ENCODE results near the gene TEDC2. TPM values are rescaled to one million over a fixed set of nuclear protein-coding genes. Genes with fewer than 3 reads are reported as not detected.

The TEDC2 gene
- total RNA-seq, 3 donors from 2014 or later (not counting 1 experiment from before 2014, with no cell fraction given): 0.47 to 2.2 (median 0.55) TPM

DNA sequence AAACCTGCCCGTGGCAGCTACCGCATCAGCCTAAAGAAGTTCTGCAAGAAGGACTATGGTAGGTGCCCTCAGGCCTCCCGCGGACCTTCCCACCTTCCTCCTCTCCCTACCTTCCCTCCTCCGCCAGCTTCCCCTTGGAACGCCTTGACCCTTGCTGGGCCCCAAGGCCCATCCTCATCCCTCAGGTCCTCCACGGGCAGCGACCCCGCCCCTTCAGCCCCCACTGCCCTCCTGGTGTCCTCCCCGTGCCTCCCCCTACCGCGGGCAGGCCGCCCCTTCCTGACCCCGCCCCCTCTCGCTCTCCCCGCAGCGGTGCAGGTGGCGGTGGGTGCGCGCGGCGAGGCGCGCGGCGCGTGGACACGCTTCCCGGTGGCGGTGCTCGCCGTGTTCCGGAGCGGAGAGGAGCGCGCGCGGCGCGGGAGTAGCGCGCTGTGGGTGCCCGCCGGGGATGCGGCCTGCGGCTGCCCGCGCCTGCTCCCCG is 13.6 kb downstream of the TEDC2 start:
- intact Hi-C loops (cut with micrococcal nuclease): no loop called here
- peaks cover 12 to 25% of the 10 kb centered on the region in 2 donors for H3K4me1 Mint-ChIP-seq

GRCh38 chr16:2473999-2474876 is 14.3 kb downstream of the TEDC2 start:
- Histone ChIP-seq H3K36me3 (ENCODE audit: control insufficient read depth, insufficient read depth, low read length) (no peaks in the 10 kb centered on the region), H3K9me3 (ENCODE audit: control insufficient read depth, insufficient read depth, low read length) (no peaks in the 10 kb centered on the region), H3K27ac (ENCODE audit: low read length) (peak overlapping the region; percentile 63), H3K4me1 (ENCODE audit: control insufficient read depth, insufficient read depth, low read length) (peaks cover 29% of the 10 kb centered on the region), H3K27me3 (ENCODE audit: control insufficient read depth, insufficient read depth, low read length) (peaks cover 33% of the 10 kb centered on the region), H3K4me3 (ENCODE audit: low read length) (peak overlapping the region; percentile 63)
- Mint-ChIP-seq H3K27me3 (ENCODE audit: low read depth in 2 of 2) (peaks cover 12 to 16% of the 10 kb centered on the region in 2 donors), H3K4me1 (peaks cover 12 to 23% of the 10 kb centered on the region in 2 donors), H3K4me3 (peak overlapping the region; percentile 86), H3K9me3 (no peaks in the 10 kb centered on the region), H3K36me3 (no peaks in the 10 kb centered on the region), H3K27ac (peak overlapping the region; percentile 36 to 61)
- TF ChIP-seq, protein P1, sequence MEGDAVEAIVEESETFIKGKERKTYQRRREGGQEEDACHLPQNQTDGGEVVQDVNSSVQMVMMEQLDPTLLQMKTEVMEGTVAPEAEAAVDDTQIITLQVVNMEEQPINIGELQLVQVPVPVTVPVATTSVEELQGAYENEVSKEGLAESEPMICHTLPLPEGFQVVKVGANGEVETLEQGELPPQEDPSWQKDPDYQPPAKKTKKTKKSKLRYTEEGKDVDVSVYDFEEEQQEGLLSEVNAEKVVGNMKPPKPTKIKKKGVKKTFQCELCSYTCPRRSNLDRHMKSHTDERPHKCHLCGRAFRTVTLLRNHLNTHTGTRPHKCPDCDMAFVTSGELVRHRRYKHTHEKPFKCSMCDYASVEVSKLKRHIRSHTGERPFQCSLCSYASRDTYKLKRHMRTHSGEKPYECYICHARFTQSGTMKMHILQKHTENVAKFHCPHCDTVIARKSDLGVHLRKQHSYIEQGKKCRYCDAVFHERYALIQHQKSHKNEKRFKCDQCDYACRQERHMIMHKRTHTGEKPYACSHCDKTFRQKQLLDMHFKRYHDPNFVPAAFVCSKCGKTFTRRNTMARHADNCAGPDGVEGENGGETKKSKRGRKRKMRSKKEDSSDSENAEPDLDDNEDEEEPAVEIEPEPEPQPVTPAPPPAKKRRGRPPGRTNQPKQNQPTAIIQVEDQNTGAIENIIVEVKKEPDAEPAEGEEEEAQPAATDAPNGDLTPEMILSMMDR (IDR thresholded peaks at IDR 0.05): peak; percentile 54
- peak; percentile 71 to 76 (median 74) for ATAC-seq
- intact Hi-C loops (cut with micrococcal nuclease): no loop called here
- peak; percentile 46 to 85 for DNase-seq
- WGBS (ENCODE audit: insufficient coverage): under 1% methylated on average over 100 of the region's 100 CpGs

More for the DNA sequence above, 13.6 kb downstream of the TEDC2 start:
- Mint-ChIP-seq H3K36me3 (no peaks in the 10 kb centered on the region), H3K9me3 (no peaks in the 10 kb centered on the region), H3K27me3 (ENCODE audit: low read depth in 2 of 2) (peaks cover 12 to 17% of the 10 kb centered on the region in 2 donors), H3K27ac (no peak overlapping the region), H3K4me3 (peak overlapping the region; percentile 76)
- peaks cover 37% of the 10 kb centered on the region for H3K4me1 ChIP-seq (ENCODE audit: control insufficient read depth, insufficient read depth, low read length)
- peaks cover 39% of the 10 kb centered on the region for H3K27me3 ChIP-seq (ENCODE audit: control insufficient read depth, insufficient read depth, low read length)
- H3K27ac ChIP-seq (ENCODE audit: low read length): no peak overlapping the region
- DNase-seq: no peak
- TF ChIP-seq, protein P1 (IDR thresholded peaks at IDR 0.05): no peak
- no peaks in the 10 kb centered on the region for H3K9me3 ChIP-seq (ENCODE audit: control insufficient read depth, insufficient read depth, low read length)
- no peaks in the 10 kb centered on the region for H3K36me3 ChIP-seq (ENCODE audit: control insufficient read depth, insufficient read depth, low read length)
- peak overlapping the region; percentile 1 for H3K4me3 ChIP-seq (ENCODE audit: low read length)
- 3% methylated on average over 49 of the region's 49 CpGs for WGBS (ENCODE audit: insufficient coverage)
- peak in 2 of 3 donors; percentile 3 to 7 for ATAC-seq

DNA sequence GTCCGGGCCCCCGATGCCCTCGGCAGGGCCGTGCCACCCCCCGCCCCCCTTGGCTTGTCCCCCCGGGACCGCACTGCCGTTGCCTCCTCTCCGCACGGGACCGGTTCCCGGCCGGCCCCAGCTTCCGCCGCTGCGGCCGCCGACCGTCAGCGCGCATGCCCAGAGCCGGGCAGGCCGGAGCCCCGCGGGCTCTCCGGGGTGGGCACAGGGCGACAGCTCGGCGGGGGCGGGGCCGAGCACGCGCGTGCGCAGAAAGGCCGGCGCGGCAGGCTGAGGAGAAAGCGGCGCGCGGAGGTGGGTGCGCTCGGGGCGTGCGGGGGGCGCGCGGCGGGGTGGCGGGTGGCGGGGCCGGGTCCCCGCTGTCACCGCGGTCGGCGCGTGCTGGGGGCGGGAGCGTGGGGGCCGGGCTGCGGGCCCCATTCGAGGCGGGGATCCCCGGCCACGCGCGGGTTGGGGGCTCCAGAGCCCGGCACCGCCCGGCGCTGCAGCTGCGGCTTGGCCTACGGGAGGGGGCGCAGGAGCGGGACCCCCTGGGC is 15.0 kb downstream of the TEDC2 start, which contains the start of gene TBC1D24:
TBC1D24 (plus strand) TSS at position 251 of the 536 bp plus-strand sequence. CDS start 21,022 bp downstream, outside the sequence.
- intact Hi-C loops (cut with micrococcal nuclease): no loop called here
- ATAC-seq (peak; percentile 76 to 87 (median 79)), DNase-seq (peak; percentile 85 to 87)
- peaks cover 6 to 11% of the 10 kb centered on the region in 2 donors for H3K27me3 Mint-ChIP-seq (ENCODE audit: low read depth in 2 of 2)
- Histone ChIP-seq H3K36me3 (ENCODE audit: control insufficient read depth, insufficient read depth, low read length) (no peaks in the 10 kb centered on the region), H3K9me3 (ENCODE audit: control insufficient read depth, insufficient read depth, low read length) (no peaks in the 10 kb centered on the region), H3K4me1 (ENCODE audit: control insufficient read depth, insufficient read depth, low read length) (peaks cover 28% of the 10 kb centered on the region), H3K27ac (ENCODE audit: low read length) (peak within 1 kb of the TSS; percentile 63), H3K27me3 (ENCODE audit: control insufficient read depth, insufficient read depth, low read length) (peaks cover 26% of the 10 kb centered on the region), H3K4me3 (ENCODE audit: low read length) (peak within 1 kb of the TSS; percentile 63)
- H3K4me3 Mint-ChIP-seq: peak within 1 kb of the TSS; percentile 86
- peak within 1 kb of the TSS; percentile 36 to 61 for H3K27ac Mint-ChIP-seq
- H3K36me3 Mint-ChIP-seq: no peaks in the 10 kb centered on the region
- no peaks in the 10 kb centered on the region for H3K9me3 Mint-ChIP-seq
- TF ChIP-seq, protein P1 (IDR thresholded peaks at IDR 0.05): no peak
- WGBS (ENCODE audit: insufficient coverage): under 1% methylated on average over 77 of the region's 77 CpGs
- H3K4me1 Mint-ChIP-seq: peaks cover 12 to 18% of the 10 kb centered on the region in 2 donors
